HG02884 (cell line): Measurements from ENCODE around the gene AP4S1.
"Not testable (repeated sequence)": the region's sequence is repeated elsewhere in the genome, so short reads cannot be mapped to it uniquely, and the experiment has no call there.

Experiments used
- ATAC-seq: cut with Tn5 transposase; IDR thresholded peaks from one replicate; pipeline ENCODE4 v1.9.1; 2021; ENCODE audit warnings: mild to moderate bottlenecking, moderate library complexity; ENCODE audit not compliant: unreplicated experiment

AP4S1 gene

DNA sequence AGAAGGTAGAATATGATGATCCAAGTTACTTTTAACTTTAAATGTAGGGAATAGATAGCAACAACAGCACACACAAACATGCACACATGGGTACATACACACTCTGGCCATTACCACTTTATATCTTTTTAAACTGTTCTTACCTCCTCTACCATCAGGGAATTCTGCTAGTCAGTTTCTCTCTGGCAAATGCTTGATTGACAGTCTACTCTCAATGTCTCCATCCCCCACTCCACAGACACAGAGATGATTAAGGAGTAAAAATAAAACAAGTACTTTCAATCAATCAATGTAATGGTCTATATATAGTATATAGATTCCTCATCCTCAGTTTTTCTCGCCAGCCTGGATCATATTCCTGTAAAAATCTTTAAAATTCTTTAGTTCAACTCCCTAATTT, 16.9 kb downstream of the AP4S1 start:
- ATAC-seq, result no peak

DNA sequence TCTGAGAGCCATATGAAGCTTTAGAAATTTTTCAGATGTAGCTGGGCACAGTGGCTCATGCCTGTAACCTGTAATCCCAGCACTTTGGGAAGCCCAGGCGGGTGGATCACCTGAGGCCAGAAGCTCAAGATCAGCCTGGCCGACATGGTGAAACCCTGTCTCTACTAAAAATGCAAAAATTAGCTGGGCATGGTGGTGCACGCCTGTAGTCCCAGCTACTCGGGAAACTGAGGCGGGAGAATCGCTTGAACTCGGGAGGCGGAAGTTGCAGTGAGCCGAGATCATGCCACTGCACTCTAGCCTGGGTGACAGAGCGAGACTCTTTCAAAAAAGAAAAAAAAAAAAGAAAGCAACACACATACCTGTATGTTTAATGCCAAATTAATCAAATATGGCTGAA, 17.4 kb downstream of the AP4S1 start:
- not testable (repeated sequence) for ATAC-seq

DNA sequence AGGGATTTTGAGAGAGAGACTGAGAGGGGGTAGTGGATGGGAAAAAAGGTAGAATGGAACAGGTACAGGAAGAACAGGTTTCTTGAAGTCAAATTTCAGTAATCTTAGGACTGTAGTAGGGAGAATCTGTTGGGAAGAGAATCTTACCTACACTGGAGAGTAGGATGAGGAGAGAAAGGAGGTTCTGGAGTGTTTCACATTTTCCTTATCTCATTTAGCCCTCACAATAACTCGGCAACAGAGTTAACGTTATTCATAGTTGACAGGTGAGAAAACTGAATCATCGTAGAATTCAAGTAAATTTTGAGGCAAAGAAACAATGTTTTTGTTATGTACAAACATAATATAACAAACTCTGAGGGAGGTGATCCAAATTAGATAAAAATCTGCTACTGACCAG, 17.9 kb downstream of the AP4S1 start:
- ATAC-seq, result no peak

DNA sequence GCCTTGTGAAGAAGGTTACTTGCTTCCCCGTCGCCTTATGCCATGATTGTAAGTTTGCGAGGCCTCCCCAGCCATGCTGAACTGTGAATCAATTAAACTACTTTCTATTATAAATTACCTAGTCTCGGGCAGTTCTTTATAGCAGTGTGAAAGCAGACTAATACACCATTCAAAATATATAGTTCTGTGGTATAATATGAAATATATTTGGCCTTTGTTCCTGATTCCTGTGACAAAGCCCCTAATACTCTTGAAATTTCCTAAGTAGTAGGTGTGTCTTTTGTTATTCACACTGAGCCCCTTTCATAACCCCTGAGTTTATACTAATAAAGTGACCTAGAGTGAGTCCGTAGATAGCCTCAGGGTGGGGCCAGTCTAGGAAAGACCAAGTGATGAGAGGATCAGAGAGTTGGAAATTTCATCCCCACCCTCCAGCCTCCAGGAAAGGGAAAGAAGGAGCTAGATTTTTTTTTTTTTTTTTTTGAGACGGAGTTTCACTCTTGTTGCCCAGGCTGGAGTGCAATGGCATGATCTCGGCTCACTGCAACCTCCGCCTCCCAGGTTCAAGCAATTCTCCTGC, 20.1 kb downstream of the AP4S1 start:
- no peak for ATAC-seq

DNA sequence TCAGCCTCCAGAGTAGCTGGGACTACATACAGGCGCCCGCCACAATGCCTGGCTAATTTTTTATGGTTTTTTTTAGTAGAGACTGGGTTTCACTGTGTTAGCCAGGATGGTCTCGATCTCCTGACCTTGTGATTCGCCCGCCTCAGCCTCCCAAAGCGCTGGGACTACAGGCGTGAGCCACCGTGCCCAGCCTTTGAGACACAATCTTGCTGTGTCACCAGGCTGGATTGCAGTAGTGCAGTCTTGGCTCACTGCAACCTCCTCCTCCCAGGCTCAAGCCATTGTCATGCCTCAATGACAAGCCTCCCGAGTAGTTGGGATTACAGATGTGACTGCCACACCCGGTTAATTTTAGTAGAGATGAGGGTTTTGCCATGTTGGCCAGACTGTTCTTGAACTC, 22.1 kb downstream of the AP4S1 start:
- no peak for ATAC-seq

DNA sequence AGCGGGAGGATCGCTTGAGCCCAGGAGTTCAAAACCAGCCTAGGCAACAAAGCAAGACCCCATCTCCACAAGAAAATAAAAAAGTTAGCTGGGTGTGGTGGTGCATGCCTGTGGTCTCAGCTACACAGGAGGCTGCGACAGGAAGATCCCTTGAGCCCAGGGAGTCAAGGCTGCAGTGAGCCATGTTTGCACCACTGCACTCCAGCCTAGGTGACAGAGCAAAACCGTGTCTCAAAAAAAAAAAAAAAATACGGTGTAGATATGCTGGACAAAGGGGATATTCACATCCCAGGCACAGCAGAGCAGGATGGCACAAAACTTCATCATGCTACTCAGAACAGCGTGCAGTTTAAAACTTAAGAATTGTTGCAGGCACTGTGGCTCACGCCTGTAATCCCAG, 25.6 kb downstream of the AP4S1 start:
- ATAC-seq, result no peak

DNA sequence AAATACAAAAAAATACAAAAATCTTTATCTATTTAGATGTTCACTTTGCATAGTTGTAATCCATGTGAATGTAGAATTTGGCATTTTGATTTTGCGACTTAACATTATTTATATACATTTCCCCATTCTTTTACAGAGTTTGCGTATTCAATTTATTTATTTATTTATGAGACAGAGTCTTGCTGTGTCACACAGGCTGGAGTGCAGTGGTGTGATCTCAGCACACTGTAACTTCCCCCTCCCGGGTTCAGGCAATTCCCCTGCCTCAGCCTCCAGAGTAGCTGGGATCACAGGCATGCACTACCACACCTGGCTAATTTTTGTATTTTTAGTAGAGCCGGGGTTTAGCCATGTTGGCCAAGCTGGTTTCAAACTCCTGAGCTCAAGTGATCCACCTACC, 26.1 kb downstream of the AP4S1 start:
- no peak for ATAC-seq

DNA sequence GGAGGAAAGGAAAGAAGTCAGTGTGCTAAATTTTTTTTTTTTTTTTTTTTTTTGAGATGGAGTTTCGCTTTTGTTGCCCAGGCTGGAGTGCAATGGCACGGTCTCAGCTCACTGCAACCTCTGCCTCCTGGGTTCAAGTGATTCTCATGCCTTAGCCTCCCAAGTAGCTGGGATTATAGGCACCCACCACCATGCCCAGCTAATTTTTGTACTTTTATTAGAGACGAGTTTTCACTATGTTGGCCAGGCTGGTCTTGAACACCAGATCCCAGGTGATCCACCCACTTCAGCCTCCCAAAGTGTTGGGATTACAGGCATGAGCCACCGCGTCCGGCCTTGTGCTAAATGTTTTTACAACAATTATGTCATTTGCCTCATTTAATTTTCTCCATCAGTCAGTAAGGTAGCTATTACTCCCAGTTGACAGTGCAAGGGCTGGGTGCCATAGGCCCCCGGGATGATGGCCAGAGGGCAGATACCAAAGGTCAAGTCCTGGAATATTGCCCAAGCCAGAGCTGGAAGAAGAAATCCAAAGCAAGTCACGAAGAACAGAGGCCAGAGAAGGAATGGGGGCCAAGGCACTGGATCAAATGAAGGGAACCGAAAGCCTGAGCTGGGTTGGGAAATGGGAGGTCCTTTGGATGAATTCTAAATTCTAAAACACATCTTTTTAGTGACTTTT, 27.6 kb downstream of the AP4S1 start:
- ATAC-seq, result not testable (repeated sequence)

DNA sequence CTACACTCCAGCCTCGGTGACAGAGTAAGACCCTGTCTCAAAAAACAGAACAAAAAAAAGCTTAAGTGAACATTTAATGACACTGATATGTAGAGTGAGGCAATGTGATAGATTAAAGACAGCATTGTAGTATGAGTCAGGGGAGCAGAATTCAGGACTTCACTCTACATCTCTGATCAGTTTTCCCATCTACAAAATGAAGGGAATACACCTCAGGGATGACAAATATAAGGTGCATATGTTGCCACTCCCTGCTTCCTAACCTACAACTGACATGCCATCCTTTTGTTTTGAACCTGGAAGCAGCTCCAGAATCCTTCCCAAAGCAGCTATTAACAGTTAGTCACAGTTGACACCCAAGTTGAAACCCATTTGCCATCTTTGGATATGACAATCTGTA, 31.6 kb downstream of the AP4S1 start:
- ATAC-seq, result no peak

DNA sequence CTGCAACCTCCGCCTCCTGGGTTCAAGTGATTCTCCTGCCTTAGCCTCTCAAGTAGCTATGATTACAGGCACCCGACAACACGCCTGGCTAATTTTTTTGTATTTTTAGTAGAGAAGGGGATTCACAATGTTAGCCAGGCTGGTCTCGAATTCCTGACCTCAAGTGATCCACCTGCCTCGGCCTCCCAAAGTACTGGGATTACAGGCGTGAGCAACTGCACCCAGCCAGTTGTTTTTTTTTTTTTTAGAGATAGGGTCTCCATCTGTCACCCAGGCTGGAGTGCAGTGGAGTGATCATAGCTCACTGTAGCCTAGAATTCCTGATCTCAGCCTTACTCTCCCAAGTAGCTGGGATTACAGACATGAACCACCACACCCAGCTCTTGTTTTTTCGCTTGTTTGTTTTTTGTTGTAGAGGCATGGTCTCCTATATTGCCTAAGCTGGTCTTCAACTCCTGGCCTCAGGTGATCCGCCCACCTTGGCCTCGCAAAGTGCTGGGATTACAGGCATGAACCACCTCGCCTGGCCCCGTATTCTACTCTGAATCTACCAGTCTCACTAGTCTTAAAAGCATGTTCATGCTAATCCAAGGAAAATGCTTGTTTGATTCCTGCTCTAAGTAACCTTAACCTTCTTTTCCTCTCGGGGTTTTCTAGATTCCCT, 32.4 kb downstream of the AP4S1 start:
- ATAC-seq, result no peak

DNA sequence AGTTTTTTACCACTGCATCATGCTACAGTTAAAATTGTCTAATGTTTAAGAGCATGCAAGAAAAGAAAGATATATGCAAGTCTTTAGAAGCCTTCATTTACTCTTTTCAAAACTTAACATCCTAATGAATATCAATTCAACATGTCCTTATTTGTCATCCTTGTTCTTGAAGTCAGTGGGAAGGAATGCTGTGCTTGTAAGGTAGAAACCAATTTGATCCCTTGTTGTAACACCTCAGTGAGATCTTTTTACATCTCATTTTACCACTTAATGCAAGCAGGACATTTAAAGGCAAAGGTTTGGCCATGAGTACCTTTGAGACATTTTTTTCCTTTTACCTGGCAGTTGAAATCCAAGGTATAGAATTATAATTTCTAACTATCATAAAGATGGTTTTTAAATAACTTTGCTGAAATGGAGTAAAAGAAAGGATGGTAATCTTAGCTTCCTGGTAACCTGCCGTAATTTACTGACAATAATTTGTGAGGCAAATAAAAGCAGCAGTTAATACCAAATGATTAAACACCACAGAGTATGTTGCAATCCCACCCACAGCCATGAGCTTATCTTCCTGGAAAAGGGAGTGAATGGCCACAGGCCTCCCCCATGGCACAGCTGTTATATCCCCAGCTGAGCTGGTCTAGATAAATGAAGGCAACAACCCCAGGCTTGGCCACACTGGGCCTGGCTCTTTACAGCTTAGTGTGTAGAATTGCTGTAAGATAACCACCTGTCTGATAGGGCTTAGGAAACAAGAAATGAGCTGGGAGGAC, 33.9 kb downstream of the AP4S1 start:
- ATAC-seq, result no peak

DNA sequence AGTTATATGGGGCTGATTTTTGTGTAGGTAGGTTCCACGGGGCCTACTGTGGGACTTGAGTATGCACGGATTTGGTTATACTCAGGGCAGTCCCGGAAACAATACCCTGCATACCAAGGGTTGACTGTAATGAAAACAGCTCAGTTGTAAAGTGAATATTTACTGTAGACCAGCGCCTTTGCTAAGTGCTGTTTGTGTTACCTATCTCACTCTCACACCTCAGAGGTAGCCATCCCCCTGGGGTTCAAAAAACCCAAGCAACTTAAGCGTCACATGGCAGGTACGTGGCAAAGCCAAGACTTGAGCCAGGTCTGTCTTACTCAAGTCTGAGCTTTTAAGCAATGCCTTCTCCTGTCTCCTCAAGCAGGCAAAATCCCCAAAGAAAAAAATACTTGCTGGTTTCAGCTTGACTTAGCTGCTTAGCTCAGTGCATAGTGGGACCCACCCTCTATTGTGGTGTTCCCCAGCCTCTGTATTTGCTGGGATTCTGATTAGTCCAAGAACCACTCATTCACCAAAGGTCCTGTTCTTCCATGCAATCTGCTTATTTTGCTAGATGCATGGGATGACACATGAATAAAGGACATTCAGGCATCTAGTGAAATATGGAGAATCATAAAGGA, 34.9 kb downstream of the AP4S1 start:
- no peak for ATAC-seq

DNA sequence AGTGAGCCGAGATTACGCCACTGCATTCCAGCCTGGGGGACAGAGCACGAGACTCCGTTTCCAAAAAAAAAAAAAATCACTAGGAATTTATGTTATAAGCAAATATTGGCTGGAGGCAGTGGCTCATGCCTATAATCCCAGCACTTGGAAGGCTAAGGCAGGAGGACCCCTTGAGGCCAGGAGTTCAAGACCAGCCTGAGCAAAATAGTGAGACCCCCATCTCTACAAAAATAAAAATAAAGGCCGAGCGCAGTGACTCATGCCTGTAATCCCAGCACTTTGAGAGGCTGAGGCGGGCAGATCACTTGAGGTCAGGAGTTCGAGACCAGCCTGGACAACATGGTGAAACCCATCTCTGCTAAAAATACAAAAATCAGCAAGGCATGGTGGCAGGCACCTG, 37.5 kb downstream of the AP4S1 start:
- not testable (repeated sequence) for ATAC-seq

DNA sequence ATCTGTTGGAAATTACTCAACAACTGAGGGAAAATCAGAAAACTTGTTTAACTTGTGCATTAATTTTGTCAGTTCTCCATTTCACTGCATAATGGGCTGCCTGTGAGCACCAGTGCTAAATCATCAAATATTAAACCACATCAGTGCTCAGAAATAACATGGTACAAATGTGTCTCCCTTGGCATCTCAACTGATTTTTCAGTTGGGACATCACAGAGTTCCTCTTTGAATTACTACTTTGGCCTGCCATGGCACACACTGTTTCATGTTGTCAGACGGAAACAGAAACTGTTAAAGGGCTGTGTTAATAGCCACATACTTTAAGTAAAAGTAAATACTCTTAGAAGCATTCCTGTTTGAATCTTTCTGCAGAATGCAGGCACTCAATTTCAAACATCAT, 42.8 kb downstream of the AP4S1 start:
- no peak for ATAC-seq

DNA sequence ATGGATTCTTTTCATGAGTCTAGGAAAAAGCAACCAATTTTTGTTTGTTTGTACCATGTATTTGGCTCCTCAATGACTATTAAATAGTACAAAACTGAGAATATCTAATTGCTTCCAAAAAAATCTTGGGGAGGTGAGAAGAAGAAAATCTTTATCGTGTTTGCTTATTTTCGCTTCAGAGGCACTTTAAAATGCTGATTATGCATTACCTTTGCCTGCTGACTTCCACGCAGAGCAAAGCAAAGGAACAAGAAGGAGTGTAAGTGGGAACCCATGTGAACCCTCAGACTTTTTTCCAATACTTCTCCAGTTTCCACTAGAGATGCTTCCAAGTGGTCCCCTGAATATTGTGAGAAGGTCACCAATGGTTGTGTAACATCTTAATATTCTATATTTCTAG, 43.9 kb downstream of the AP4S1 start:
- ATAC-seq, result no peak

DNA sequence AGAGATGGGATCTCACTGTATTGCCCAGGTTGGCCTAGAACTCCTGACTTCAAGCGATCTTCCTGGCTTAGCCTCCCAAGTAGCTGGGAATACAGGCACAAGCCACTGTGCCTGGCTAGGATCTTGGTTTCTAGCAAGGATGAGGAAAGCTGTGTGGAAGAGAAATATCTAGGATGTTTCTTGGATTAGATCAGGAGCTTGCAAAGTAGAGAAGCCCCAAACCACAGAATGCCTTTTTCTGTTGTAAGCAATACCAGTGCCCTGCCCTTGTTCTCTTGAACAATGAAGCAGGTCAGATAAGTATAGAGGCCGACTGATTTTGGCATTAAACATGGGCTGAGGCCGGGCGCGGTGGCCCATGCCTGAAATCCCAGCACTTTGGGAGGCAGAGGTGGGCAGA, 45.0 kb downstream of the AP4S1 start:
- ATAC-seq, result no peak

DNA sequence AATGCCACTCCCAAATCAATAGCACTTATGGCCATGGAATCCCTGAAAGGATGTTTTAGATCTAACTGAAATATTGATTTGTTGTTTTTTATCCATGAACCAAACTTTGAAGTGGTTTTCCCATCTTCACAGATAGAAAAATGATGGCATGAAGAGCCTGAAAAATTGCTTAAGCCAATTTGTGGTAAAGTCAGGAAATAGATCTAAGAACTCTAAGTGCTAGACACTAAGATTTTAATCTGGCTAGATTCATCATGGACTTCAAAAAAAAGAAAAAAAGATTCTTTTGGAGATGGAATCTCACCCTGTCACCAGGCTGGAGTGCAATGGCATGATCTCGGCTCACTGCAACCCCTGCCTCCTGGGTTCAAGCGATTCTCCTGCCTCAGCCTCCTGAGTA, 45.7 kb downstream of the AP4S1 start:
- ATAC-seq, result no peak

DNA sequence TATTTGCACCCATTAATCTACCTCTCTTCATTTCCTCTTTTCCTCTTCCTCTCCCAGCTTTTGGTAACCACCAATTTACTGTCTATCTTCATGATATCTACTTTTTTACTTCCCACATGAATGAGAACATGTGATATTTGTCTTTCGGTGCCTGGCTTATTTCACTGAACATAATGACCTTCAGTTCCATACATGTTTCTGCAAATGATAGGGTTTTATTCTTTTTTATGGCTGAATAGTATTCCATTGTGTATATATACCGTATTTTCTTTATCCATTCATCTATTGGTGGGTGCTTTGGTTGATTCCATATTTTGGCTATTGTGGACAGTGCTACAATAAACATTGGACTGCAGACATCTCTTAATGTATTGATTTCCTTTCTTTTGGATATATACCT, 49.7 kb downstream of the AP4S1 start:
- ATAC-seq, result no peak

DNA sequence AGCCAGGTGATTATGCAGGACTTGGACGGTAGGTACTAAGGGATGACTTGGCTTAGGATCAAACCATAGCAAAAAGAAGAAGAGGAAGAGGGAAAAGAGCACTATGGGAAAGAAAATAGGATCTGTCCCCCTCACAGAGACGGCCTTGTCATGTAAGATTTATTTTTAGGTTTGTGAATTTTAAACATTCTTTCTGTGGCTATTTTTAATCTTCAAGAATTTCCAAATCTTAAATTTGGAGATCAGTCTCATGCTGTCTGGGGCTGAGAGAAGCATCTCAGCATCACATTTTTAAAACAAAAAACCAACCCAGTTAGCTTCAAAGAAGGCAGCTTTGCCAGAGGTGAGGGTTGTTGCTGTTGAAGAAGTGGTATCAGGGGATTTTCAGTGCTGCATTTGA, 53.3 kb downstream of the AP4S1 start:
- no peak for ATAC-seq

DNA sequence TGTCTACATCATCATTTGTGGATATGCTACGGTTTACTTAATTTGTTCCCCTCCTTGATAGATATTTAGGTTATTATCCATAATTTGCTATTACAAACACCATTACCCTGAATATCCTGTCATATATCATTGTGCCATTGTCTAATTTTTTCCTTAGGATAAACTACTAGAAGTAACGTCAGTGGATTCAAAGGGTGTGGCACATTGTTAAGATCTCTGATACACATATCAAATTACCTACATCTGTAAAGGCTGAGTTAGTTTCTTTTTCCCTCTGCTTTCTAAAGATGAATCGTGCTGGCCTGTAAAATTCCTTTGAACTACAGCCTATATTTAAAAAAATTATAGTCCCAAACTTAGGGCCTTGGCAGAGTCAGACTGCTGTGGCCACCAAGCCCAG, 54.6 kb downstream of the AP4S1 start:
- ATAC-seq, result no peak

DNA sequence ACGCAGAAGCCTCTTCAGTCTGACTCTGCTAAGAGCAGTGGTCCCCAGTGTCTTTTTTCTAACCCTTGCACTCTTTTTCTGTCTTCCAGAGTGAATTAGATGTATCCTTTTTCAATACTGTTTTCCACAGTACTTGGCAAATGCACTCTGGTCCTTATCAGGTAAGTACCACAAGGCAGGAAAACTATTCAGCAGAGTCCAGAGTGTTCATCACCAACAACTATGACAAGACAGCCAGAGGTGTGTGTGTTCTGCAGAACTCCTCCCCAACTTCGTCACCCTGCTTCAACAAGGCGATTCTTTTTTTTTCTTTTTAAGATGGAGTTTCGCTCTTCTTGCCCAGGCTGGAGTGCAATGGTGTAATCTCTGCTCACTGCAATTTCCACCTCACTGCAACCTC, 55.0 kb downstream of the AP4S1 start:
- ATAC-seq, result no peak
